ENCODE data around the gene ZNF516.

The ZNF516 gene

GRCh38 chr18:76361219-76361618 is 133.8 kb downstream of the ZNF516 start:
- DNase-seq (ENCODE audit: low spot score) = no peak

GRCh38 chr18:76359909-76360308 is 135.1 kb downstream of the ZNF516 start:
- no peak for DNase-seq (ENCODE audit: low spot score)

GRCh38 chr18:76358774-76359173 is 136.3 kb downstream of the ZNF516 start:
- no peak for DNase-seq (ENCODE audit: low spot score)

DNA sequence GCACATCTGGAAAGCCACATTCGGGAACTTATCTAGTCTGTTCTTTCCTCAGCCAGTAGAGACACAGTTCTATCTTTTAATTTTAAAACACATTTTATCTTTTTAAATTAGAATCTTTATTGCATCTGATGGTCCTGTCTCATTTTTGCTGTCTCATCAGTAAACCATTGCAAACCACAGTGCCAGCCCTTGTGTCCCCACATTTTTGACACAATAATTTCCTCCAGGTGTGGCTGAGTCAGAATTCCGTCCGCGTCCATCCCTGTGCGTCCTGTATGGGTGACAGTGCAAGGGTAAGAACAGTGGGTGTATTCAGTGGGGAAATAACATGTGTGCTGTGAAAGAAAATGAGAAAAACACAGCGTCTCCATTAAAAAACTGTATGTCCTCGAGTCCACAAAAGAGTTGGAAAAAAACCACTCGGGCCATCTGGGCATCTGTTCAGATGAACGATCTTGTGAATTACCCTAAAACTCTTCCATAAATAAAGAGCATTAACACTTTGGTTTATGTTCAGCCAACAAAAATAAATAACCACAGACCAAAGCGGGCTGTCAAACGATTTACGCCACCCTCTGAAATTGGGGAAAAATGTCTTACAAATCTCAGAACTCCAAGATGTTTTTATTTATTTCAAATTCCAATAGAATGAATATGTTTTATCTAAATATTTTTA is 137.3 kb downstream of the ZNF516 start:
- no peak for DNase-seq (ENCODE audit: low spot score)

DNA sequence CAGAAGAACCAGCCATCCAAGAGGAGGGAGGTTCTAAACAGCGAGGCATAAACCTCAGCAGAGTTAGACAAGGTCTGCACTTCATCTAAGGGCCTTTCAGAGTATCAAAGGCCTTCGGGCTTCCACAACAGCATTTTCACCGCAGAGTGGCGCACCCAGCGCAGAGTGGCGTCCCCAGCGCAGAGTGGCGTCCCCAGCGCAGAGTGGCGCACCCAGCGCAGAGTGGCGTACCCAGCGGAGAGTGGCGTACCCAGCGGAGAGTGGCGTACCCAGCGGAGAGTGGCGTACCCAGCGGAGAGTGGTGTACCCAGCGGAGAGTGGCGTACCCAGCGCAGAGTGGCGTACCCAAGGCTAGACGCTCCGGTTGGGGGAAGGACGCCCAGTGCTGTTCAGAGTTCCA is 137.9 kb downstream of the ZNF516 start:
- DNase-seq (ENCODE audit: low spot score) = no peak

GRCh38 chr18:76356666-76357065 is 138.4 kb downstream of the ZNF516 start:
- no peak for DNase-seq (ENCODE audit: low spot score)

DNA sequence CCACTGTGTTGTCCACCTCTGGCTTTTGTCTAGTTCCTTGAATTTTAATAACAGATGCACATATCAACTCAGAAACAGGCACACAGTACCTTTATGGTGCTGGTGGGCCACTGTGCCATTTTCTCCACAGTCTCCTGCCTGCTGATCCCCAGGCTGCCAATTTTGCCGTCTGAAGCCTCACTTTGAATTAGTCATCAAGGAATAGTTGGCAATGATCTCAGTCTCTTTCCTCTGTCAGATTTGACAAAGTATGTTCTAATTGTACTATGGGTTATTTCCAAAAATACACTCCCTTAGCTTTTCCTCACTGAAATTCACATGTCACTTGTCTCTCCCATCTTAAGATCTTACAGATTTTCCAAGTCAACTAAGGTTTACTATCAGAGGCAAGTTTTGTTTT is 140.7 kb downstream of the ZNF516 start:
- DNase-seq (ENCODE audit: low spot score) = no peak

DNA sequence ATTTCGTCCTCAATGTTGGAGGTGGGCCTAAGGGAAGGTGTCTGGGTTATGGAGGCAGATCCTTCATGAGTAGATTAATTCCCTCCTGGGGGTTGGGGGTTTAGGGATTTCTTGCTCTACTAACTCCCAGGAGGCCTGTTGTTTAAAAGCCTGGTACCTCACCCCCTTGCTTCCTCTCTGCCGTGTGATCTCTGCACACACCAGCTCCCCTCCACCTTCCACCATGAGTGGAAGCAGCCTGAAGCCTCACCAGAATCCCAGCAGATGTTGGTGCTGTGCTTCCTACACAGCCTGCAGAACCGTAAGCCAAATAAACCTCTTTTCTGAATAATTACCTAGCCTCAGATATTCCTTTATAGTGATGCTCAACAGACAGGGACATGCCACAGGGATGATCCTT is 141.5 kb downstream of the ZNF516 start:
- DNase-seq (ENCODE audit: low spot score) = no peak

DNA sequence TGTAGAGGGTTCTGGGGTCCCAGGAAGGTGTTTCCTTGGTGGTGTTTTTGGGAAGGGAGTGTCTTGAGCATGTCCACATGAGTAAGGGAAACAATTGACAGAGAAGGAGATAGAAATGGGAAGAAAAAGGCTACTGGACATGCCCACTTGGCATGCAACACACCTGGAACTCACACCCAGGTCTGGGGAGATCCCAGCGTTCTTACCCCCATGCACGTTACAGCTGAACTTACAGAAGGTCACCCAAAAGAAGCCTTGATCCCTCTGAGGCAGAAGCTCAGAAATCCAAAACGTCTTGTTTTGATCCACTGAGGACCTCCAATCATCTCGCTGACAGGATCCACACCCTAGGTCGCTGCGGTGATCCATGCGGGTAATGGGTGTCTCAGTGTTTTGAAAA is 142.0 kb downstream of the ZNF516 start:
- DNase-seq (ENCODE audit: low spot score) = no peak

GRCh38 chr18:76351961-76352581 is 143.0 kb downstream of the ZNF516 start:
- peak; percentile 53 for DNase-seq (ENCODE audit: low spot score)

GRCh38 chr18:76350134-76351025 is 144.7 kb downstream of the ZNF516 start:
- DNase-seq (ENCODE audit: low spot score) = no peak

DNA sequence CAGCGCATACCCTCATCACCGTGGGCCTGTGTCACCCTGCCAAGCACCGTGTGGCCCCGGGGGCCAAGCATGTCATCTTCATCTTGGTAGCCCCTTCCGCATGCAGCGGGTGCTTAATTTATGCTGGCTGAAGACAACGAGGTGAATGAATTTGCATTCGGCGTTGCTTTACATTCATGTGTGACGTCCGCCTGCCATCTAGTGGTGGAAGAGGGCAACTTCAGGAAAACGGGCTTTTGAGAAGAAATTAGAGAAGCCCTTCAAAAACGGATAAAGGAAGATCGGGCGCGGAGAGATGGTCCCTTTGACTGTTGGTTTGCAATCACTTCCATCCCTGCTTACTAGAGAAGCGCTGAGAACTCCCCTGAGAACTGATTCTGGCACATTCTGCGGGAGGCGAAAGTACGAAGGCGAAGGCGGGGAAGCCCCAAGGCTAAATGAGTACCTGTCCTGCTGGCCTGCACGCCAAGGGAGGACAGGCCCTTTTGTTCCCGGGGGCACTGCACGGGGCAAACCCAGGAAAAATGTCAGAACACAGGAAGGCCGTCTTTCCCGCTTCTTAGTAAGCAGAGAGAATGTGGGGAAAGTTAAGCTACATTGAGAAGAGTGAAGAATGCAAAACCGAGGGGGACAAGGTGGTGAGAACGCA is 145.9 kb downstream of the ZNF516 start:
- DNase-seq (ENCODE audit: low spot score) = peak; percentile 19

GRCh38 chr18:76348267-76349066 is 146.6 kb downstream of the ZNF516 start:
- DNase-seq (ENCODE audit: low spot score) = no peak

DNA sequence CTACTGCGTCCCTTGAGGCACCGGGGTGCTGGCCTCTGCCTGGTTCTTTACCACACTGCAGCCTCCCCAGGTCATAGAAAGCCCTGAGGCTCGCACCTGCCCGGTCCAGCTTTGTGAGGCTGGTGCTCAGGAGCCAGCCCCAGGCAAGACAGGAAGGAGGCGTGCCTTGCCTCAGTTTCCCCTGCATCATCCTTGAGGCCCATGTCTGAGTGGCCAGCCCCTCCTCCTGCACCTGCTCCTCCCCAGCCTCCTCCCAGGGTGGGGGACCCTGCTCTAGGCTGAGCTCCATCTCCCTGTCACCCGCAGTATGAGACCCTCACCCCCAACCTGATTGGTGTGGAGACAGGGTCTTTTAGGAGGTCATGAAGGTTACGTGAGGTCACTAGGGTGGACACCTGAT is 147.7 kb downstream of the ZNF516 start:
- no peak for DNase-seq (ENCODE audit: low spot score)

GRCh38 chr18:76346490-76347130 is 148.4 kb downstream of the ZNF516 start:
- DNase-seq (ENCODE audit: low spot score) = no peak

DNA sequence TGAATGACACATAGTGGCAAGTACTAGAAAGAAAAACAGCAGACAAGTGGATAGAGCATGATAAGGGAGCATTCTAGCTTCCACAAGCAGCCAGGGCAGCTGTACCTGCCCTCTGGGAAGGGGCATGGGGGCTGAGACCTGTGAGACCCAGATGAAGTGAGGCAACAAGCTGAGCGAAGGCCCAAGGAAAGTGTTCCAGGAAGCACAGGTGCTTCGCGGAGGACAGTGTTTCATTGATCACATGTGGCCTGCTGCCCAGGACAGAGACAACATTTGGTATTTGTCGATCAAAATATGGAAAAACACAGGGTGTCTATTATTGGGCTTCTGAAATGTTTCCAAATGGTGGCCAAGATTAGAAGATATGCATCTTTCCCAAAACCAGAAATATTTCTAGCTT is 149.1 kb downstream of the ZNF516 start:
- no peak for DNase-seq (ENCODE audit: low spot score)

GRCh38 chr18:76343938-76344569 is 151.0 kb downstream of the ZNF516 start:
- no peak for DNase-seq (ENCODE audit: low spot score)

DNA sequence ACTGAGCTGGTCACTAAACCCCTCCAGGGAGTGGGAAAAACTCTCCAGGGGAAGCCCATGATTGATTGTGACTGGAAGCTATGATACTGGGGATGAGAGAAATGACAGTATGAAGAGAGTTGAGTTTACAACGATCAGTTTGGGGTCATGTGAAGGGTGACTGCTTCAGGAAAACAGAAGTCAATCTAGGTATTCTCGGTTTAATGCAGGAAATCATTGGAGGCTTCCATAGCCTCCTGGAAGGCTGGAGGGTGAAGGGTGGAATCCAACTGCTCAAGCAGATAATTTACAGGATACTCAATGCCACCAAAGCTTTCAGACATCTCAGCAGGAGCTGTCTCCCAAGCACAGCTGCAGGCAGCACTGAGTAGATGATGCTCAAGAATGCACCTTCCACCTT is 154.6 kb downstream of the ZNF516 start:
- no peak for DNase-seq (ENCODE audit: low spot score)

GRCh38 chr18:76339246-76339620 is 155.8 kb downstream of the ZNF516 start:
- DNase-seq (ENCODE audit: low spot score) = no peak

DNA sequence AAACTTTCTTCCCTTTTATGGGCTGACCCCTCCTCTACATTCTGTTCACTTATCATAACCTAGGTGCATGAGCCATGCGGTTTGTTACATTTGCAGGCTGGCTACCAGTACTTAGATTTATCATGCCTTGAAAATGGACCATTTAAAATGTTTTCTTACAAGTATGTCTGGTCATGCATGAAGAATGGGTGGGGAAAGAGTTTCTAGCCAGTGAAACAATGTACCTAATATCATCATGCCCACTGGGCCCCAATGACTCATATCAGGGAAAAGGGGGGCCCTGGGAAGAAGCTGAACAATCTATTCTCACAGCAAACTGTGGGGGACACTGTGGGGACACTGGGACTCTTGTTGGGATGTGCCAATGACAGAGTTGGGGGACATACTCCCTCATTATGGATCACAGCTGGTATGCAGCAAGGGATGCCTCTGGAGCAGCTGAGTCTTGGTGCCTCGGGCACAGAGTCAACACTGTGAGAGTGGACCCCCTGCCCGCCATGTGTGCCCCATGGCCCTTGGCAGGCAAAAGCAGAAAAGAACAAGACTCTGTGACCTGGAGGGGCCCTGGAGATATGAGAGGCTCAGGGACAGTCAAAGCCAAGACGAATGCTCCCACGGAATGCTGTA is 156.3 kb downstream of the ZNF516 start:
- DNase-seq (ENCODE audit: low spot score) = no peak
